WTC11 (cell line): ENCODE data around the gene SEC16A. TPM values are rescaled to one million over a fixed set of nuclear protein-coding genes. Genes with fewer than 3 reads are reported as not detected.

Experiments
- ATAC-seq: fragments of 200-7000 bp; cut with Tn5 transposase; 2 replicates; pipeline ENCODE4 v1.10.0; 2021; ENCODE audit warnings: mild to moderate bottlenecking, moderate library complexity
- CTCF ChIA-PET: fragments of 300-600 bp; sonication (Branson Sonifier 250); formaldehyde crosslinking; loops from one replicate; lab custom pipeline; 2021; ENCODE audit warnings: antibody characterized with exemption; lab: Charles Lee
- POLR2A ChIA-PET: fragments of 350-600 bp; sonication (Branson Sonifier 250); formaldehyde crosslinking; loops from one replicate; lab custom pipeline; 2021; ENCODE audit warnings: antibody characterized with exemption; lab: Charles Lee
- DNase-seq: peaks from one replicate; pipeline ENCODE4 v3.0.0; 2021; ENCODE audit warnings: low spot score
- H3K27ac Mint-ChIP-seq: 2 replicates; pipeline ENCODE4 v1.8.0; 2021; ENCODE audit warnings: mixed read lengths
- H3K27me3 Mint-ChIP-seq: 2 replicates; pipeline ENCODE4 v1.8.0; 2021; ENCODE audit warnings: low read depth, mild to moderate bottlenecking, moderate library complexity, mixed read lengths
- H3K36me3 Mint-ChIP-seq: 2 replicates; pipeline ENCODE4 v1.8.0; 2021; ENCODE audit warnings: mixed read lengths
- H3K4me1 Mint-ChIP-seq: 2 replicates; pipeline ENCODE4 v1.8.0; 2022; ENCODE audit warnings: mixed read lengths
- H3K4me3 Mint-ChIP-seq: 2 replicates; pipeline ENCODE4 v1.8.0; 2021; ENCODE audit warnings: mild to moderate bottlenecking, moderate library complexity, mixed read lengths
- H3K9me3 Mint-ChIP-seq: 2 replicates; pipeline ENCODE4 v1.8.0; 2021; ENCODE audit warnings: mixed read lengths
- ATF2 ChIP-seq: sonication (generic); formaldehyde crosslinking; IDR thresholded peaks from 2 replicates; pipeline ENCODE4 v1.8.1; 2022; ENCODE audit warnings: low read depth, missing genetic modification reagents, borderline replicate concordance
- ATF6 ChIP-seq: sonication (generic); formaldehyde crosslinking; IDR thresholded peaks from 2 replicates; pipeline ENCODE4 v1.8.1; 2023; ENCODE audit warnings: mild to moderate bottlenecking, missing genetic modification reagents
- CDX4 ChIP-seq: fragments of 250-450 bp; sonication (Bioruptor Pico); IDR thresholded peaks from 2 replicates; pipeline ENCODE4 v1.9.0; 2021; ENCODE audit warnings: moderate library complexity, mild to moderate bottlenecking, inconsistent platforms, borderline replicate concordance
- CREM ChIP-seq: sonication (generic); formaldehyde crosslinking; IDR thresholded peaks from 2 replicates; pipeline ENCODE4 v1.8.1; 2022; ENCODE audit warnings: mild to moderate bottlenecking, missing genetic modification reagents, moderate library complexity
- ETV6 ChIP-seq: sonication (generic); formaldehyde crosslinking; IDR thresholded peaks from 2 replicates; pipeline ENCODE4 v1.8.1; 2022; ENCODE audit warnings: mild to moderate bottlenecking, missing genetic modification reagents
- FOXP1 ChIP-seq: sonication (generic); formaldehyde crosslinking; IDR thresholded peaks from 2 replicates; pipeline ENCODE4 v1.8.0; 2022; ENCODE audit warnings: missing genetic modification reagents, mild to moderate bottlenecking, moderate library complexity, borderline replicate concordance
- MLX ChIP-seq: sonication (generic); formaldehyde crosslinking; IDR thresholded peaks from 2 replicates; pipeline ENCODE4 v1.8.1; 2023; ENCODE audit warnings: mild to moderate bottlenecking, missing genetic modification reagents, moderate library complexity
- NR3C1 ChIP-seq: sonication (generic); formaldehyde crosslinking; conservative IDR thresholded peaks from 2 replicates; pipeline ENCODE4 v1.8.1; 2023; ENCODE audit warnings: low read depth, mild to moderate bottlenecking, missing genetic modification reagents
- SOX15 ChIP-seq: fragments of 250-450 bp; sonication (Bioruptor Pico); IDR thresholded peaks from 2 replicates; pipeline ENCODE4 v1.9.0; 2021; ENCODE audit warnings: mild to moderate bottlenecking
- STAT6 ChIP-seq: sonication (generic); formaldehyde crosslinking; conservative IDR thresholded peaks from 2 replicates; pipeline ENCODE4 v1.8.1; 2023; ENCODE audit warnings: mild to moderate bottlenecking, low read depth, missing genetic modification reagents, moderate library complexity
- TCF7 ChIP-seq: sonication (generic); formaldehyde crosslinking; IDR thresholded peaks from 2 replicates; pipeline ENCODE4 v1.8.0; 2022; ENCODE audit warnings: mild to moderate bottlenecking, low read depth, missing genetic modification reagents, moderate library complexity
- TEAD1 ChIP-seq: sonication (generic); formaldehyde crosslinking; IDR thresholded peaks from 2 replicates; pipeline ENCODE4 v1.8.0; 2022; ENCODE audit warnings: mild to moderate bottlenecking, missing genetic modification reagents
- TEAD4 ChIP-seq: sonication (generic); formaldehyde crosslinking; IDR thresholded peaks from 2 replicates; pipeline ENCODE4 v1.8.0; 2022; ENCODE audit warnings: mild to moderate bottlenecking, missing genetic modification reagents
- ZNF121 ChIP-seq: sonication (generic); formaldehyde crosslinking; IDR thresholded peaks from 2 replicates; pipeline ENCODE4 v1.8.0; 2023; ENCODE audit warnings: missing genetic modification reagents
- ZNF219 ChIP-seq: sonication (generic); formaldehyde crosslinking; IDR thresholded peaks from 2 replicates; pipeline ENCODE4 v1.8.0; 2023; ENCODE audit warnings: missing genetic modification reagents, mild to moderate bottlenecking, borderline replicate concordance
- ZNF281 ChIP-seq: sonication (generic); formaldehyde crosslinking; IDR thresholded peaks from 2 replicates; pipeline ENCODE4 v1.8.0; 2023; ENCODE audit warnings: mild to moderate bottlenecking, missing genetic modification reagents
- ZNF416 ChIP-seq: fragments of 250-450 bp; sonication (Bioruptor Pico); IDR thresholded peaks from 2 replicates; pipeline ENCODE4 v1.9.0; 2021; ENCODE audit warnings: mild to moderate bottlenecking, inconsistent platforms
- ZNF423 ChIP-seq: fragments of 250-450 bp; sonication (Bioruptor Pico); IDR thresholded peaks from 2 replicates; pipeline ENCODE4 v2.1.2; 2022; ENCODE audit warnings: mild to moderate bottlenecking, moderate library complexity
- ZNF532 ChIP-seq: fragments of 250-450 bp; sonication (Bioruptor Pico); IDR thresholded peaks from 2 replicates; pipeline ENCODE4 v1.9.0; 2021; ENCODE audit warnings: mild to moderate bottlenecking, borderline replicate concordance
- ZNF671 ChIP-seq: fragments of 250-450 bp; sonication (Bioruptor Pico); IDR thresholded peaks from 2 replicates; pipeline ENCODE4 v1.8.0; 2021; ENCODE audit warnings: mild to moderate bottlenecking
- total RNA-seq: library from RNA; stranded (reverse); gene quantifications from 3 replicates; pipeline ENCODE4 v1.2.3, GENCODE V29; 2021

The SEC16A gene
- total RNA-seq, 1 experiment from 2014 or later, result 70.9 TPM

- no peak for TF ChIP-seq ZNF121 (CRISPR knock-in tag)
- no peak for TF ChIP-seq TEAD4 (CRISPR knock-in tag)
- no peak for TF ChIP-seq ZNF416 (CRISPR knock-in tag)
- no peak for TF ChIP-seq ATF6
Measured at GRCh38 chr9:136508729-136509500, 26.1 kb upstream of the SEC16A start (continued).

- no peak overlapping the region for H3K4me3 Mint-ChIP-seq
- POLR2A ChIA-PET, result interaction anchor here (0.6 kb wide), 1 partner anchor 127 kb away, joined by 3 read pairs; no protein-coding TSS in a partner anchor
- no peaks in the 10 kb centered on the region for H3K4me1 Mint-ChIP-seq
- DNase-seq, result no peak
- H3K27me3 Mint-ChIP-seq, result no peaks in the 10 kb centered on the region
- H3K36me3 Mint-ChIP-seq, result peaks cover 24% of the 10 kb centered on the region; the same call in 1 of the 2 replicates
- H3K9me3 Mint-ChIP-seq, result no peaks in the 10 kb centered on the region
- no peak for ATAC-seq
- CTCF ChIA-PET, result interaction anchor here (1.6 kb wide), 1 partner anchor 119 kb away, joined by 3 read pairs; no protein-coding TSS in a partner anchor
- no peak overlapping the region for H3K27ac Mint-ChIP-seq
- TF ChIP-seq ZNF219 (CRISPR knock-in tag) (no peak), CDX4 (CRISPR knock-in tag) (no peak), TEAD1 (CRISPR knock-in tag) (no peak), STAT6 (CRISPR knock-in tag) (no peak), TCF7 (CRISPR knock-in tag) (no peak), NR3C1 (no peak), MLX (no peak), ZNF423 (CRISPR knock-in tag) (no peak), ETV6 (CRISPR knock-in tag) (no peak), ZNF532 (CRISPR knock-in tag) (no peak), ZNF671 (CRISPR knock-in tag) (no peak), ATF2 (no peak), ZNF281 (CRISPR knock-in tag) (no peak), SOX15 (CRISPR knock-in tag) (no peak), FOXP1 (CRISPR knock-in tag) (no peak), CREM (CRISPR knock-in tag) (no peak)
Measured at GRCh38 chr9:136507992-136508375, 25.1 kb upstream of the SEC16A start.
